Effector memory CD4-positive, alpha-beta T cell (primary cell): ENCODE measurements around the gene TAB2.
"Not testable (repeated sequence)": the region's sequence is repeated elsewhere in the genome, so short reads cannot be mapped to it uniquely, and the experiment has no call there.

Source experiments
- DNase-seq, 3 donors: peaks; one replicate each; pipeline ENCODE4 v3.0.0-alpha.2; 2020
- H3K27ac ChIP-seq: 2 replicates; pipeline ENCODE4 v1.7.0; 2013; ENCODE audit warnings: mild to moderate bottlenecking, low read length, moderate library complexity; ENCODE audit not compliant: insufficient read depth, poor library complexity, severe bottlenecking
- H3K27me3 ChIP-seq: replicated peaks from 2 replicates; pipeline ENCODE4 v1.7.0; 2013; ENCODE audit warnings: mild to moderate bottlenecking, low read length; ENCODE audit not compliant: insufficient read depth, control insufficient read depth, poor library complexity, severe bottlenecking
- H3K36me3 ChIP-seq: 2 replicates; pipeline ENCODE4 v1.7.0; 2013; ENCODE audit warnings: mild to moderate bottlenecking, low read length, moderate library complexity; ENCODE audit not compliant: control insufficient read depth, insufficient read depth
- H3K4me1 ChIP-seq: 2 replicates; pipeline ENCODE4 v1.7.0; 2013; ENCODE audit warnings: low read length, mild to moderate bottlenecking; ENCODE audit not compliant: control insufficient read depth, insufficient read depth, poor library complexity, severe bottlenecking
- H3K4me3 ChIP-seq: 2 replicates; pipeline ENCODE4 v1.7.0; 2013; ENCODE audit warnings: low read length, low read depth, mild to moderate bottlenecking; ENCODE audit not compliant: insufficient read depth, poor library complexity, severe bottlenecking
- H3K9me3 ChIP-seq: 2 replicates; pipeline ENCODE4 v1.7.0; 2013; ENCODE audit warnings: mild to moderate bottlenecking, low read length, moderate library complexity; ENCODE audit not compliant: control insufficient read depth

The TAB2 gene

GRCh38 chr6:149319422-149319821 lies 1.9 kb downstream of the TAB2 start:
- H3K36me3 ChIP-seq, result no peaks in the 10 kb centered on the region
- H3K9me3 ChIP-seq, result no peaks in the 10 kb centered on the region
- peak overlapping the region; percentile 95 for H3K27ac ChIP-seq
- H3K4me1 ChIP-seq, result peaks cover 7% of the 10 kb centered on the region
- no peaks in the 10 kb centered on the region for H3K27me3 ChIP-seq
- no peak for DNase-seq
- peak overlapping the region; percentile 73 for H3K4me3 ChIP-seq

- H3K9me3 ChIP-seq, DNase-seq, H3K36me3 ChIP-seq, H3K27me3 ChIP-seq: not testable (repeated sequence)
- Histone ChIP-seq H3K4me1 (peaks cover 13% of the 10 kb centered on the region), H3K27ac (peak overlapping the region; percentile 95), H3K4me3 (peak overlapping the region; percentile 73)
Measured at GRCh38 chr6:149320016-149320415, 2.5 kb downstream of the TAB2 start.

- H3K27me3 ChIP-seq, result no peaks in the 10 kb centered on the region
- peak overlapping the region; percentile 34 for H3K4me3 ChIP-seq
- no peak for DNase-seq
- no peaks in the 10 kb centered on the region for H3K9me3 ChIP-seq
- H3K4me1 ChIP-seq, result peaks cover 14% of the 10 kb centered on the region
- no peaks in the 10 kb centered on the region for H3K36me3 ChIP-seq
- H3K27ac ChIP-seq, result peak overlapping the region; percentile 95
Measured at GRCh38 chr6:149320796-149321195, 3.3 kb downstream of the TAB2 start.

- Histone ChIP-seq H3K4me3 (no peak overlapping the region), H3K4me1 (peaks cover 24% of the 10 kb centered on the region), H3K27ac (peak overlapping the region; percentile 56), H3K9me3 (no peaks in the 10 kb centered on the region), H3K27me3 (no peaks in the 10 kb centered on the region), H3K36me3 (peaks cover 3% of the 10 kb centered on the region)
- no peak for DNase-seq
Measured at GRCh38 chr6:149323353-149323752, 5.8 kb downstream of the TAB2 start.

GRCh38 chr6:149323925-149324324 lies 6.4 kb downstream of the TAB2 start:
- Histone ChIP-seq H3K27ac (peak overlapping the region; percentile 56), H3K27me3 (no peaks in the 10 kb centered on the region)

GRCh38 chr6:149324428-149324827 lies 6.9 kb downstream of the TAB2 start:
- H3K27ac ChIP-seq, result no peak overlapping the region
- no peaks in the 10 kb centered on the region for H3K27me3 ChIP-seq
- peaks cover 32% of the 10 kb centered on the region for H3K4me1 ChIP-seq
- DNase-seq, result no peak
- H3K4me3 ChIP-seq, result no peak overlapping the region
- H3K36me3 ChIP-seq, result peaks cover 3% of the 10 kb centered on the region
- H3K9me3 ChIP-seq, result no peaks in the 10 kb centered on the region

More at GRCh38 chr6:149323925-149324324, 6.4 kb downstream of the TAB2 start:
- peaks cover 3% of the 10 kb centered on the region for H3K36me3 ChIP-seq
- peaks cover 28% of the 10 kb centered on the region for H3K4me1 ChIP-seq
- no peak overlapping the region for H3K4me3 ChIP-seq
- DNase-seq, result no peak
- H3K9me3 ChIP-seq, result no peaks in the 10 kb centered on the region

- no peaks in the 10 kb centered on the region for H3K9me3 ChIP-seq
- H3K36me3 ChIP-seq, result peaks cover 3% of the 10 kb centered on the region
- peaks cover 42% of the 10 kb centered on the region for H3K4me1 ChIP-seq
- H3K27ac ChIP-seq, result no peak overlapping the region
- no peak overlapping the region for H3K4me3 ChIP-seq
- no peak for DNase-seq
- H3K27me3 ChIP-seq, result no peaks in the 10 kb centered on the region
Measured at GRCh38 chr6:149325648-149326236, 8.2 kb downstream of the TAB2 start.

- Histone ChIP-seq H3K9me3 (no peaks in the 10 kb centered on the region), H3K4me1 (peaks cover 48% of the 10 kb centered on the region), H3K27me3 (no peaks in the 10 kb centered on the region), H3K4me3 (no peak overlapping the region), H3K27ac (no peak overlapping the region), H3K36me3 (peaks cover 3% of the 10 kb centered on the region)
- DNase-seq, result no peak
Measured at GRCh38 chr6:149327638-149328037, 10.1 kb downstream of the TAB2 start.

GRCh38 chr6:149328083-149328482 lies 10.6 kb downstream of the TAB2 start:
- H3K4me3 ChIP-seq, result no peak overlapping the region
- DNase-seq, result no peak
- H3K36me3 ChIP-seq, result peaks cover 3% of the 10 kb centered on the region
- no peaks in the 10 kb centered on the region for H3K9me3 ChIP-seq
- peaks cover 52% of the 10 kb centered on the region for H3K4me1 ChIP-seq
- H3K27me3 ChIP-seq, result no peaks in the 10 kb centered on the region
- no peak overlapping the region for H3K27ac ChIP-seq

GRCh38 chr6:149329529-149329928 lies 12.0 kb downstream of the TAB2 start:
- Histone ChIP-seq H3K36me3 (peaks cover 3% of the 10 kb centered on the region), H3K27ac (no peak overlapping the region), H3K9me3 (no peaks in the 10 kb centered on the region), H3K4me3 (no peak overlapping the region), H3K4me1 (peaks cover 63% of the 10 kb centered on the region), H3K27me3 (no peaks in the 10 kb centered on the region)
- DNase-seq, result no peak
